Amniotic epithelial cell (primary cell): Measurements from ENCODE around the gene BLOC1S6.
"Not testable (repeated sequence)": the region's sequence is repeated elsewhere in the genome, so short reads cannot be mapped to it uniquely, and the experiment has no call there.

Source experiments
- DNase-seq: peaks from one replicate; pipeline ENCODE4 v3.0.0-alpha.2; 2010; ENCODE audit warnings: low read depth

The BLOC1S6 gene

GRCh38 chr15:45641374-45641781 is 54.2 kb downstream of the BLOC1S6 start:
- DNase-seq = peak; percentile 98

GRCh38 chr15:45641999-45642932 is 55.1 kb downstream of the BLOC1S6 start:
- peak; percentile 75 for DNase-seq

- DNase-seq = no peak
Observed at GRCh38 chr15:45644437-45644836, 57.3 kb downstream of the BLOC1S6 start.

- DNase-seq = peak; percentile 86
Observed at GRCh38 chr15:45645026-45645980, 58.1 kb downstream of the BLOC1S6 start.

GRCh38 chr15:45646220-45646619 is 59.0 kb downstream of the BLOC1S6 start:
- no peak for DNase-seq

- DNase-seq = no peak
Observed at GRCh38 chr15:45647828-45648227, 60.6 kb downstream of the BLOC1S6 start.

- DNase-seq = peak; percentile 74
Observed at GRCh38 chr15:45648521-45649200, 61.5 kb downstream of the BLOC1S6 start.

- DNase-seq = not testable (repeated sequence)
Observed at GRCh38 chr15:45650007-45650406, 62.8 kb downstream of the BLOC1S6 start.

GRCh38 chr15:45650889-45651525 is 63.8 kb downstream of the BLOC1S6 start:
- no peak for DNase-seq

GRCh38 chr15:45653702-45654424 is 66.7 kb downstream of the BLOC1S6 start:
- DNase-seq = no peak

GRCh38 chr15:45654749-45655148 is 67.6 kb downstream of the BLOC1S6 start:
- DNase-seq = no peak

- DNase-seq = no peak
Observed at GRCh38 chr15:45657254-45657653, 70.1 kb downstream of the BLOC1S6 start.

- no peak for DNase-seq
Observed at GRCh38 chr15:45657764-45658545, 70.8 kb downstream of the BLOC1S6 start.
